BLaER1 (cell line): ENCODE data around the gene SV2C.
"Not testable (repeated sequence)": the region's sequence is repeated elsewhere in the genome, so short reads cannot be mapped to it uniquely, and the experiment has no call there.

Experiments
- H3K27ac ChIP-seq: shearing (Covaris generic); formaldehyde crosslinking; 2 replicates; pipeline ENCODE4 v1.8.1; 2022
- H3K27me3 ChIP-seq: shearing (Covaris generic); formaldehyde crosslinking; 2 replicates; pipeline ENCODE4 v1.8.1; 2022
- H3K36me3 ChIP-seq: shearing (Covaris generic); formaldehyde crosslinking; 2 replicates; pipeline ENCODE4 v1.8.1; 2022
- H3K4me1 ChIP-seq: shearing (Covaris generic); formaldehyde crosslinking; 2 replicates; pipeline ENCODE4 v1.8.1; 2022
- H3K4me2 ChIP-seq: shearing (Covaris generic); formaldehyde crosslinking; 2 replicates; pipeline ENCODE4 v1.8.1; 2022
- H3K4me3 ChIP-seq: shearing (Covaris generic); formaldehyde crosslinking; 2 replicates; pipeline ENCODE4 v1.8.1; 2022
- H3K9ac ChIP-seq: shearing (Covaris generic); formaldehyde crosslinking; 2 replicates; pipeline ENCODE4 v1.8.1; 2022
- H3K9me3 ChIP-seq: shearing (Covaris generic); formaldehyde crosslinking; 2 replicates; pipeline ENCODE4 v1.8.1; 2022
- H4K20me1 ChIP-seq: shearing (Covaris generic); formaldehyde crosslinking; 2 replicates; pipeline ENCODE4 v1.8.1; 2022
- Cebpa-rat ChIP-seq: shearing (Covaris generic); IDR thresholded peaks from 2 replicates; pipeline ENCODE4 v1.8.1; 2022

The SV2C gene

GRCh38 chr5:76310208-76310607 lies 227.0 kb downstream of the SV2C start:
- no peak for TF ChIP-seq Cebpa-rat
- Histone ChIP-seq H3K4me2 (no peak overlapping the region), H3K36me3 (no peaks in the 10 kb centered on the region), H3K4me1 (0 out of 2 replicates have a peak, but pooled peaks cover 4% of the 10 kb centered on the region), H3K4me3 (no peak overlapping the region), H3K9me3 (no peaks in the 10 kb centered on the region), H3K9ac (no peak overlapping the region), H4K20me1 (no peaks in the 10 kb centered on the region), H3K27me3 (no peaks in the 10 kb centered on the region), H3K27ac (no peak overlapping the region)

- H3K4me2 ChIP-seq, result no peak overlapping the region
- no peaks in the 10 kb centered on the region for H3K9me3 ChIP-seq
- H3K27me3 ChIP-seq, result no peaks in the 10 kb centered on the region
Observed at GRCh38 chr5:76312783-76313182, 229.6 kb downstream of the SV2C start.

GRCh38 chr5:76314643-76315042 lies 231.5 kb downstream of the SV2C start:
- Histone ChIP-seq H3K4me1 (peaks cover 10% of the 10 kb centered on the region; the same call in 1 of the 2 replicates), H4K20me1 (no peaks in the 10 kb centered on the region), H3K4me2 (no peak overlapping the region), H3K9ac (no peak overlapping the region), H3K36me3 (no peaks in the 10 kb centered on the region), H3K9me3 (no peaks in the 10 kb centered on the region), H3K27me3 (no peaks in the 10 kb centered on the region), H3K27ac (no peak overlapping the region), H3K4me3 (no peak overlapping the region)
- no peak for TF ChIP-seq Cebpa-rat

More at GRCh38 chr5:76312783-76313182, 229.6 kb downstream of the SV2C start:
- Histone ChIP-seq H3K4me3 (no peak overlapping the region), H3K4me1 (no peaks in the 10 kb centered on the region), H3K27ac (no peak overlapping the region), H4K20me1 (no peaks in the 10 kb centered on the region), H3K9ac (no peak overlapping the region), H3K36me3 (no peaks in the 10 kb centered on the region)
- no peak for TF ChIP-seq Cebpa-rat

GRCh38 chr5:76319673-76320072 lies 236.5 kb downstream of the SV2C start:
- Histone ChIP-seq H3K36me3 (no peaks in the 10 kb centered on the region), H3K4me2 (no peak overlapping the region), H3K4me1 (peaks cover 14% of the 10 kb centered on the region), H3K4me3 (no peak overlapping the region), H3K9me3 (peaks cover 11% of the 10 kb centered on the region; the same call in 1 of the 2 replicates), H3K9ac (no peak overlapping the region), H3K27ac (no peak overlapping the region), H3K27me3 (no peaks in the 10 kb centered on the region), H4K20me1 (no peaks in the 10 kb centered on the region)
- TF ChIP-seq Cebpa-rat, result no peak

- not testable (repeated sequence) for H4K20me1 ChIP-seq, H3K4me3 ChIP-seq, H3K4me2 ChIP-seq, H3K9ac ChIP-seq, H3K27me3 ChIP-seq, H3K36me3 ChIP-seq, H3K27ac ChIP-seq
- H3K4me1 ChIP-seq, result peaks cover 52% of the 10 kb centered on the region
- peaks cover 11% of the 10 kb centered on the region; the same call in 1 of the 2 replicates for H3K9me3 ChIP-seq
Observed at GRCh38 chr5:76323494-76323893, 240.3 kb downstream of the SV2C start.

GRCh38 chr5:76325326-76325725 lies 242.1 kb downstream of the SV2C start:
- Histone ChIP-seq H3K4me2 (peak overlapping the region; percentile 80), H3K4me1 (peaks cover 42% of the 10 kb centered on the region), H3K36me3 (no peaks in the 10 kb centered on the region), H3K27me3 (no peaks in the 10 kb centered on the region), H4K20me1 (no peaks in the 10 kb centered on the region), H3K4me3 (0 out of 2 replicates have a peak overlapping the region, but pooled peaks have one; percentile 7), H3K27ac (peak overlapping the region; percentile 74), H3K9ac (peak overlapping the region; percentile 63), H3K9me3 (peaks cover 11% of the 10 kb centered on the region; the same call in 1 of the 2 replicates)
- no peak for TF ChIP-seq Cebpa-rat

- H3K36me3 ChIP-seq, result no peaks in the 10 kb centered on the region
- peak overlapping the region; percentile 63 for H3K9ac ChIP-seq
- no peak for TF ChIP-seq Cebpa-rat
- no peaks in the 10 kb centered on the region for H4K20me1 ChIP-seq
- peaks cover 11% of the 10 kb centered on the region; the same call in 1 of the 2 replicates for H3K9me3 ChIP-seq
- H3K27me3 ChIP-seq, result no peaks in the 10 kb centered on the region
- H3K27ac ChIP-seq, result peak overlapping the region; percentile 74
- H3K4me1 ChIP-seq, result peaks cover 45% of the 10 kb centered on the region
- 0 out of 2 replicates have a peak overlapping the region, but pooled peaks have one; percentile 7 for H3K4me3 ChIP-seq
- H3K4me2 ChIP-seq, result peak overlapping the region; percentile 80
Observed at GRCh38 chr5:76325876-76326491, 242.8 kb downstream of the SV2C start.

GRCh38 chr5:76326577-76327302 lies 243.6 kb downstream of the SV2C start:
- Histone ChIP-seq H4K20me1 (no peaks in the 10 kb centered on the region), H3K9ac (peak overlapping the region; percentile 63; the same call in 1 of the 2 replicates), H3K4me2 (peak overlapping the region; percentile 80), H3K4me1 (peaks cover 52% of the 10 kb centered on the region), H3K4me3 (no peak overlapping the region), H3K27me3 (no peaks in the 10 kb centered on the region), H3K9me3 (peaks cover 11% of the 10 kb centered on the region; the same call in 1 of the 2 replicates), H3K36me3 (no peaks in the 10 kb centered on the region), H3K27ac (peak overlapping the region; percentile 74)
- no peak for TF ChIP-seq Cebpa-rat

- H3K4me2 ChIP-seq, result no peak overlapping the region
- no peak overlapping the region for H3K4me3 ChIP-seq
- no peaks in the 10 kb centered on the region for H3K9me3 ChIP-seq
- no peak overlapping the region for H3K9ac ChIP-seq
- H4K20me1 ChIP-seq, result no peaks in the 10 kb centered on the region
- no peaks in the 10 kb centered on the region for H3K36me3 ChIP-seq
- peaks cover 56% of the 10 kb centered on the region for H3K4me1 ChIP-seq
- no peaks in the 10 kb centered on the region for H3K27me3 ChIP-seq
- no peak overlapping the region for H3K27ac ChIP-seq
- TF ChIP-seq Cebpa-rat, result no peak
Observed at GRCh38 chr5:76329346-76329745, 246.2 kb downstream of the SV2C start.

- TF ChIP-seq Cebpa-rat, result no peak
- no peak overlapping the region for H3K4me3 ChIP-seq
- no peaks in the 10 kb centered on the region for H3K27me3 ChIP-seq
- peaks cover 38% of the 10 kb centered on the region for H3K4me1 ChIP-seq
- peak overlapping the region; percentile 4; the same call in 1 of the 2 replicates for H3K27ac ChIP-seq
- peak overlapping the region; percentile 60 for H3K4me2 ChIP-seq
- no peak overlapping the region for H3K9ac ChIP-seq
- no peaks in the 10 kb centered on the region for H3K36me3 ChIP-seq
- H4K20me1 ChIP-seq, result no peaks in the 10 kb centered on the region
- H3K9me3 ChIP-seq, result peaks cover 10% of the 10 kb centered on the region
Observed at GRCh38 chr5:76331126-76331525, 247.9 kb downstream of the SV2C start.
